Glomerular visceral epithelial cell (primary cell): ENCODE measurements around the gene CTSF.
A peak's percentile ranks its signal among the peaks of the same experiment; 100 is the strongest.
"Not testable (repeated sequence)": the region's sequence is repeated elsewhere in the genome, so short reads cannot be mapped to it uniquely, and the experiment has no call there.

Experiments used
- DNase-seq: peaks from one replicate; pipeline ENCODE4 v3.0.0-alpha.2; 2016; ENCODE audit errors: extremely low spot score

The CTSF gene

DNA sequence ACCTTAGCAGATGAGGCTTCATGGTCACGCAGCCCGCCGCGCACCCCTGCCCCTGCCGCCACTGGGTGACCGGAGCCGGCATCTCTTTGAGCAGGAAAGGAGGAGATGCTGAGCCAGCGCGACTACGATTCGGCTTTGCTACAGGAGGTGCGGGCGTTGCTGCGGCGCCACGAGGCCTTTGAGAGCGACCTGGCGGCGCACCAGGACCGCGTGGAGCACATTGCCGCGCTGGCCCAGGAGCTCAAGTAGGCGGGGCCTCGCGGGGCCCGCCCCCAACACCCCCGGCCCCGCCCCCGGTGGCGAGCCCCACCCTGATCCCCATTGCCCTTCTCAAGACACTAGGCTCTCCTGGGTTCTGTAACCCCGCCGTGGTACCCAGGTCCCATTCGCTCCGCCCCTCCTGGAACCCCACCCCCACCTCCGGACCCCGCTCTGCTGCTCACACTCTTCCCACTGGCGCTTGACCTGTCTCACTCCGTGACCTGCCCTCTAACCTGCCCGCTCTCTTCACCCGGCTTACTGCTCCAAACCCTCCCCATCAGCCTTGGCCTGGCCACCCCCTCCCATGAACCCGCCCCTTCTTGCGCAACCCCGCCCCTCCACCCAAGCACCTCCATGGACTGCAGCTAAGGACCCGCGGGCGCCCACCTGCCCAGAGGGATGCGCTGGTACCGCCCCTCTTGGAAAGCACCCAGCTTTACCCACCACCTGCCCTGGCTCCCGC, 9.1 kb downstream of the CTSF start:
- no peak for DNase-seq

DNA sequence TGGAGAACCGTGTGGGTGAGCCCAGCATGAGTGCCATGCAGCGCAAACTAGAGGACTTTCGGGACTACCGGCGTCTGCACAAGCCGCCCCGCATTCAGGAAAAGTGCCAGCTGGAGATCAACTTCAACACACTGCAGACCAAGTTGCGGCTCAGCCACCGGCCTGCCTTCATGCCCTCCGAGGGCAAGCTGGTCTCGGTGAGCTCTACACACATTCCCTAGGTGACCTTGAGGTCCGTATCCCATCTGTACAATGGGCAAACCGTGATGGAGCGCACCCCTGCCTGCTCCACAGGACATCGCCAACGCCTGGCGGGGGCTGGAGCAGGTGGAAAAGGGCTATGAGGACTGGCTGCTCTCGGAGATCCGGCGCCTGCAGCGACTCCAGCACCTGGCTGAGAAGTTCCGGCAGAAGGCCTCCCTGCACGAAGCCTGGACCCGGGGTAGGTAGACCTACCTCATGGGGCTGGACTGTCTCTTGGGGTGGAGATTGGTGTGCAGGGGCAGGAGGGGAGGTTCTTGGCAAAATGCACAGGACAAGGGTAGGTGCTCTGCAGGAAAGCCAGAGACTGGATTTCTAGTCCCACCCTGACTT, 10.6 kb downstream of the CTSF start:
- no peak for DNase-seq

DNA sequence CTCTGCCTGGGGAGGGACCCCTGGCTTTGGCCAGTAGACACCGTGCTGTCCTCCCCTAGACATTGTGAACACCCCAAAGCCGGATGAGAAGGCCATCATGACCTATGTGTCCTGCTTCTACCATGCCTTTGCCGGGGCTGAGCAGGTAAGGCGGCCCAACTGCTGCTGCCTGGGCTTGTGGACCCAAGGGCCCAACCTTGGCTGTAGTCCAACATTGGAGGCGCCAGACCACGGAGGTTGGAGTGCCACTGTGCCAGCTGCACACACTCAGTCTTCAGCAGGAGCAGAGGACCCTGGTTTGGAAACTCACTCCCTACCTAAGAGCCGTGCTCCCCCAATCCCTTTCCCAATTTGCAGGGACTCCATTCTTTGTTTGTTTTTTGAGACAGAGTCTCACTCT, 12.3 kb downstream of the CTSF start:
- no peak for DNase-seq

- DNase-seq, result no peak
Measured at GRCh38 chr11:66555416-66555815, 13.0 kb downstream of the CTSF start.

- DNase-seq, result no peak
Measured at GRCh38 chr11:66554602-66555001, 13.8 kb downstream of the CTSF start.

GRCh38 chr11:66550887-66551286, 17.5 kb downstream of the CTSF start:
- no peak for DNase-seq

DNA sequence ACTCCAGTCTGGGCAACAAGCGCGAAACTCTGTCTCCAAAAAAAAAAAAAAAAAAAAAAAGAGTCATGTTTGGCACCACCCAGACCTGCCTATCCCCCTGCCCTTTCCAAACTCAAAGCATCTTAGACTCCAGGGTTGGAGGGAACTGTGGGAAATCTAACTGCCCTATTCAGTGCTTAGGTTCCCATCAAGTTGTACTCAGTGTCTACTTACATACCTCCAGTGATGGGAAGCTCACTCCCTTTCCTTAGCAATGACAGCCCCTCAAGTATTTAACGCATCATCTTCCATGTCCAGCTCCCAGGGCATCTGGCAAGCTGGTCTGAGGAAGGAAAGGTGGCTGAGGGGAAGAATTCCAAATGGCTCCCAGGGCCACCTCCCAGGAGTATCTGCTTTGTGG, 18.7 kb downstream of the CTSF start:
- DNase-seq, result no peak

GRCh38 chr11:66548774-66549630, 19.4 kb downstream of the CTSF start:
- no peak for DNase-seq

GRCh38 chr11:66548041-66548440, 20.4 kb downstream of the CTSF start:
- no peak for DNase-seq

DNA sequence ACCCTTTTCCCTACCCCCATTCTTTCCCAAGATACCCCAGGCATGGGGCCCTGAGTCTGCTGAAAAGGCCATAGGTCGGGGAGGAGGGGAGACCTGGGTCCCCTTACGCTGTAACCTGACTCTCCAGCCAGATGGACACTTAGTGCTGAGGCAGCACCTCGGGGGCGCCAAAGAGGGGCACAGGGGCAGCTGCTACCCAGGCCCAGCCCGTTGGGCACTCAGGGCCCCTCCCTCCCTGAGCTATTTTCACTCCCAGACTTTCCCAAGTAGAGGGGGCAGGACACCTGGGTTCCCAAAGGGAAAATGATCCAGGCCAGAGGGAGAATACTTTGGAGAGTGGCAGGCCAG, 20.8 kb downstream of the CTSF start:
- no peak for DNase-seq

GRCh38 chr11:66546966-66547661, 21.3 kb downstream of the CTSF start:
- DNase-seq, result no peak

- DNase-seq, result no peak
Measured at GRCh38 chr11:66546368-66546965, 21.9 kb downstream of the CTSF start, which contains the start of gene ACTN3. ACTN3 (plus strand) TSS chr11:66546903; CDS start chr11:66546938, 35 bp downstream.

GRCh38 chr11:66545701-66546367, 22.6 kb downstream of the CTSF start, which contains the start of gene ZDHHC24:
ZDHHC24 (minus strand) TSS chr11:66546048; CDS start chr11:66546003, 45 bp downstream.
- DNase-seq, result peak; percentile 97

DNA sequence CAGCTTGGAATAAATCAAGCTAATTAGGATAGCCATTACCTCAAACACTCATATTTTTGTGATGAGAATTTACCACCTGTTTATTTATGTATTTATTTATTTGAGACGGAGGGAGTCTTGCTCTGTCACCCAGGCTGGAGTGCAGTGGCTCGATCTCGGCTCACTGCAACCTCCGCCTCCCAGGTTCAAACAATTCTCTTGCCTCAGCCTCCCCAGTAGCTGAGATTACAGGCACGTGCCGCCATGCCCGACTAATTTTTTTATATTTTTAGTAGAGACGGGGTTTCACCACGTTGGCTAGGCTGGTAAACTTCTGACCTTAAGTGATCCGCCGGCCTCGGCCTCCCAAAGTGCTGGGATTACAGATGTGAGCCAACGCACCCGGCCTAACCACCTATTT, 23.5 kb downstream of the CTSF start:
- not testable (repeated sequence) for DNase-seq

DNA sequence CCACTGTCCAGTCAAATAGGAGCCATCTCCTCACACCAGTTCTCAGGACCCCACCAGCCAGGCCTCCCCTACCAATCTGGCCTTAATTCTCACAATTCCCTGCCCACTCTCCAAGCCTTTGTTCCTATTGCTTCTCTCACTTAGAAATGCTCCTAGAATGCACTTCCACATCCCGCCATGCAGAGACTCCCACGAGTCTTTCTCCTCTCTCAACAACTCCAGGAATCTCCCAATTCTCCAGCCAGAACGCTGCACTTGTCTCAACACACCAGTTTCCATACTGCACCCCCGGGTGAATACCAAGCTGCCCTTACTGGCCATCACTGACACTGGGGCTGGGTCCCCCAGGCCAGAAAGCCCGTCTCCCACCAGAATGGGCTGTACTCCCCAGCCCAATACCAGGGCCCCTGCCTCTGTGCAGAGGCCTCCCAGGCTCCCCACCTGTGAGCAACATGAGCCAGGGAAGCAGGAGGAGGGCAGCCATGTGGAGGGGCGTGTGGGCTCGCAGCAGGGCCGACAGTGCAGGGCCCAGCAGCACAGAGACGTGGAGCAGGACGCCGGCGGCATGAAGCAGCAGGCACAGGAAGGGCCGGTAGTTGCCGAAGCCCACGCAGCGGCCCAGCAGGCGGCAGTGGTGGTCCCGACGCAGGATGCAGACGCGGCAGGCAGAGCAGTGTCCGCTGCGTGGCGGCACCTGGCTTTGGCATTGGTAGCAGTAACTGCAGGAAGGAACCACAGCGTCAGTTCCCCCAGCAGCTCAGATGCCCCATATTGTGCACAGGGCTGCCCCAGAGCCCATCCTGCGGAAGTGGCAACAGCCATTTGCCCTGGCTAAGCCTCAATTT, 24.9 kb downstream of the CTSF start:
- DNase-seq, result no peak

GRCh38 chr11:66542362-66542761, 26.0 kb downstream of the CTSF start:
- DNase-seq, result no peak

- no peak for DNase-seq
Measured at GRCh38 chr11:66541892-66542291, 26.5 kb downstream of the CTSF start.

DNA sequence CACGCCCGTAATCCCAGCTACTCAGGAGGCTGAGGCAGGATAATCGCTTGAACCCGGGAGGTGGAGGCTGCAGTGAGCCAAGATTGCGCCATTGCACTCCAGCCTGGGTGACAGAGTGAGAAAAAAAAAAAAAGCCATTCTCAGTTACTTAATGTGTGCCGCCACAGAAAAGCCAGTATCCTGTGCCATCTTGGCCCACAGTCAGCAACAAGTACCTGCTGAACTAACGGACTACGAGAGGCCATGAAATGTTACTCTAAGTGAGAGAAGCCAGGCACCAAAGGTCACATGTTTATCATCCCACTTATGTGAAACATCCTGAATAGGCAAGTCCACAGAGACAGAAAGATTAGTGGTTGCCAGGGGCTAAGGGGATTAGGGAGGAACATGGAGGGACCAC, 27.8 kb downstream of the CTSF start:
- DNase-seq, result not testable (repeated sequence)

DNA sequence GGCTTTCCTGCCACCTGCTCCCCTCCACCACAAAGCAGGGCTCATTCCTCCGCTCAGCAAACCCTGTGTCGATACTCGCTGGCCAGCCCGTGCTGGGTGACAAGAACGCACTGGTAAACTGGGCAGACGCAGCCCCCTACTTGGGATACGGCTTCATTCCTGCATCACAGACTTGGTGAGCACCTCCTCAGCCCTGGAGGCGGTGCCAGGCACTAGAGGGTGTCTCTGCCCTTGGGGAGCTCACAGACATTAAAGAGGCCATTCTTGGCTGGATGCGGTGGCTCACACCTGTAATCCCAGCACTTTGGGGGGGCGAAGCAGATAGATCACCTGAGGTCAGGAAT, 28.6 kb downstream of the CTSF start:
- DNase-seq, result no peak

DNA sequence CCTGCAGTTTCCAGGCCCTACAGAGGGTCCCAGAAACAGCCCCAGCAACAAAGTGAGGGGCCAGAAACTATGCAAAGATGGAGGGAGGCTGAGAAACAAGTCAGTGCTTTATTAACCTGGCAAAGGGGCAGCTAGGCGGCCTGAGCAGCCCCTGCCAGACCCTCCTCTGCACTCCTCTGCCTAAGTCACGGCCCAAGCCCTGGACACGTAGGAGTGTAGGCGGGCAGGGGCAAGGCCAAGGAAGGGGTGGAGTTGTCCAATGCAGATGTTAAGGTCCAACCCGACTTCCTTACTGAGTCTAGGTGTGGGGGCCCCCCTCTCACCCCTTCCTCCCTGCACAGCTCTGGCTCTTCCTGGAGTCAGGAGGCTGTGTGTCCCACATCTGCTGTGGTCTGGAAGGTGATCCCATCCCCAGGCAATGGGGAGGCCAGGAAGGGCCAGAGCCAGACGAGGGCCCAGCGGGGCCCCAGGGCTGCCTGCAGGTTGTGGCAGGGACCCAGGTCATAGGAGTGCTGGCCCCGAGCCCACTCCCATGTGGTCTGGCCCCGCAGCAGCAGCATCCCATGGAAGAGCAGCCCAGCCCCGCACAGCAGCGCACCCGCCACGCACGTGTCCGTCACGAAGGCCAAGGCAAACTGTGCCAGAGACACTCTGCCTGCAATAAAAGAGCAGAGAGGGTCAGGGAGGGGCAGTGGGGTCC, 29.1 kb downstream of the CTSF start:
- no peak for DNase-seq
